ENCODE measurements around the gene CTTNBP2.

DNA sequence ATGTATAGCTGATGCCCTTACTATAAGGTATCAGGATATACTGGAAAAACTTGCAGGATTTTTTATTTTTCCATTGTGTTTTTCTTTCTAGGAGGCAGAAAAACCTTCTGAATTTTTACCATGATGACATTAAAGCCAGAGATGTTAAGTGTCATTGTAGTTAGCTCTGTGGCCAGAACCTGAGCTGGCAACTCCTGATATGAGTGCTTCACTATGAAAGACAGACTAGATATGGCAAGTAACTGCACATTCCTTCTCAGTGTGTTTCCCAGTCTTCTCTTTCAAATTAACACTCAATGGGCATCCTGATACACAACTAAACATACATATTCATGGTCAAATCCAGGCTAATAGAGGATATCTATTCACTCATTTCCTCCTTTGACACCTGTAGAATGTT lies 166.2 kb downstream of the CTTNBP2 start:
- TF ChIP-seq POLR2A (IDR thresholded peaks at IDR 0.05; ENCODE audit: low read depth, low read length) = no peak
- TF ChIP-seq POLR2AphosphoS5 (IDR thresholded peaks at IDR 0.05; ENCODE audit: low read depth, low read length) = no peak

All from GM12892 (cell line).